ENCODE data around the gene PRKCZ.

GRCh38 chr1:2080884-2081283 is 30.7 kb downstream of the PRKCZ start:
- TF ChIP-seq, protein P1, sequence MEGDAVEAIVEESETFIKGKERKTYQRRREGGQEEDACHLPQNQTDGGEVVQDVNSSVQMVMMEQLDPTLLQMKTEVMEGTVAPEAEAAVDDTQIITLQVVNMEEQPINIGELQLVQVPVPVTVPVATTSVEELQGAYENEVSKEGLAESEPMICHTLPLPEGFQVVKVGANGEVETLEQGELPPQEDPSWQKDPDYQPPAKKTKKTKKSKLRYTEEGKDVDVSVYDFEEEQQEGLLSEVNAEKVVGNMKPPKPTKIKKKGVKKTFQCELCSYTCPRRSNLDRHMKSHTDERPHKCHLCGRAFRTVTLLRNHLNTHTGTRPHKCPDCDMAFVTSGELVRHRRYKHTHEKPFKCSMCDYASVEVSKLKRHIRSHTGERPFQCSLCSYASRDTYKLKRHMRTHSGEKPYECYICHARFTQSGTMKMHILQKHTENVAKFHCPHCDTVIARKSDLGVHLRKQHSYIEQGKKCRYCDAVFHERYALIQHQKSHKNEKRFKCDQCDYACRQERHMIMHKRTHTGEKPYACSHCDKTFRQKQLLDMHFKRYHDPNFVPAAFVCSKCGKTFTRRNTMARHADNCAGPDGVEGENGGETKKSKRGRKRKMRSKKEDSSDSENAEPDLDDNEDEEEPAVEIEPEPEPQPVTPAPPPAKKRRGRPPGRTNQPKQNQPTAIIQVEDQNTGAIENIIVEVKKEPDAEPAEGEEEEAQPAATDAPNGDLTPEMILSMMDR (conservative IDR thresholded peaks at IDR 0.05; ENCODE audit: low read depth, low read length), result no peak
- TF ChIP-seq SMC3 (IDR thresholded peaks at IDR 0.05; ENCODE audit: low read depth, low read length) (no peak), RAD21 (IDR thresholded peaks at IDR 0.05; ENCODE audit: low read length) (no peak), POLR2A (IDR thresholded peaks at IDR 0.05; ENCODE audit: low read depth, low read length) (no peak), CEBPB (IDR thresholded peaks at IDR 0.05; ENCODE audit: low read depth, low read length) (no peak), ELK1 (IDR thresholded peaks at IDR 0.05; ENCODE audit: borderline replicate concordance, low read depth, low read length) (no peak), CHD1 (IDR thresholded peaks at IDR 0.05; ENCODE audit: low read depth, low read length) (no peak), RFX5 (IDR thresholded peaks at IDR 0.05; ENCODE audit: low read depth, low read length) (no peak), BHLHE40 (IDR thresholded peaks at IDR 0.05; ENCODE audit: low read depth, low read length) (no peak)
- TF ChIP-seq, protein P2, sequence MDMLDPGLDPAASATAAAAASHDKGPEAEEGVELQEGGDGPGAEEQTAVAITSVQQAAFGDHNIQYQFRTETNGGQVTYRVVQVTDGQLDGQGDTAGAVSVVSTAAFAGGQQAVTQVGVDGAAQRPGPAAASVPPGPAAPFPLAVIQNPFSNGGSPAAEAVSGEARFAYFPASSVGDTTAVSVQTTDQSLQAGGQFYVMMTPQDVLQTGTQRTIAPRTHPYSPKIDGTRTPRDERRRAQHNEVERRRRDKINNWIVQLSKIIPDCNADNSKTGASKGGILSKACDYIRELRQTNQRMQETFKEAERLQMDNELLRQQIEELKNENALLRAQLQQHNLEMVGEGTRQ (IDR thresholded peaks at IDR 0.05; ENCODE audit: low read depth, low read length), result no peak
